Endothelial cell of umbilical vein (primary cell): ENCODE results near the gene RAB11FIP3.

Experiments used
- CTCF ChIP-seq, 2 donors: IDR thresholded peaks; 1 replicate in 1 of 2; 2 replicates in 1 of 2; pipeline ENCODE4 v1.5.1; 2011; ENCODE audit warnings: low read length in 2 of 2, mild to moderate bottlenecking in 2 of 2, moderate library complexity in 2 of 2, control low read depth in 1 of 2, inconsistent platforms in 1 of 2, low read depth in 1 of 2; ENCODE audit not compliant: insufficient read depth in 1 of 2; ENCODE audit errors: extremely low read depth in 1 of 2
- MYC ChIP-seq: IDR thresholded peaks from one replicate; pipeline ENCODE4 v1.6.1; 2011; ENCODE audit warnings: mild to moderate bottlenecking, low read depth, low read length
- POLR2A ChIP-seq: IDR thresholded peaks from 2 replicates; pipeline ENCODE4 v1.6.1; 2012; ENCODE audit warnings: low read depth, mild to moderate bottlenecking, control low read depth, low read length
- POLR2AphosphoS5 ChIP-seq: IDR thresholded peaks from 2 replicates; pipeline ENCODE4 v1.6.1; 2012; ENCODE audit warnings: low read depth, mild to moderate bottlenecking, control low read depth, low read length, moderate library complexity; ENCODE audit not compliant: insufficient read depth
- TF ChIP-seq, protein P1 (sequence below): IDR thresholded peaks from 2 replicates; pipeline ENCODE4 v1.6.1; 2011; ENCODE audit not compliant: insufficient read depth, insufficient read length

- TF ChIP-seq CTCF (IDR thresholded peaks at IDR 0.05; ENCODE audit: extremely low read depth in 1 of 2, insufficient read depth in 1 of 2, low read depth in 1 of 2, low read length in 2 of 2) (no peak), POLR2A (no peak), MYC (no peak), POLR2AphosphoS5 (no peak)
- TF ChIP-seq, protein P1, sequence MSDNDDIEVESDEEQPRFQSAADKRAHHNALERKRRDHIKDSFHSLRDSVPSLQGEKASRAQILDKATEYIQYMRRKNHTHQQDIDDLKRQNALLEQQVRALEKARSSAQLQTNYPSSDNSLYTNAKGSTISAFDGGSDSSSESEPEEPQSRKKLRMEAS: no peak
Observed at GRCh38 chr16:444027-444426, 18.6 kb downstream of the RAB11FIP3 start.
